A673 (cell line): Measurements from ENCODE around the gene DMXL1. TPM values are rescaled to one million over a fixed set of nuclear protein-coding genes. Genes with fewer than 3 reads are reported as not detected.

ENCODE experiments used
- BruUV-seq: library from RNA; stranded (reverse); fragments of 400-500 nt; replicated peaks from 2 replicates; lab custom pipeline; 2021; lab: Mats Ljungman, UMichigan
- CTCF ChIA-PET: fragments of 300-600 bp; sonication (Branson Sonifier 250); formaldehyde crosslinking; loops from one replicate; lab custom pipeline; 2022; ENCODE audit warnings: antibody characterized with exemption; lab: Charles Lee
- POLR2A ChIA-PET: fragments of 300-600 bp; sonication (Branson Sonifier 250); formaldehyde crosslinking; loops from one replicate; lab custom pipeline; 2022; ENCODE audit warnings: antibody characterized with exemption; ENCODE audit not compliant: low non-redundant PET; lab: Charles Lee
- DNase-seq: peaks from one replicate; pipeline ENCODE4 v3.0.0-alpha.2; 2015; ENCODE audit warnings: low spot score
- H3K27ac ChIP-seq: fragments of 200-600 bp; sonication (generic); 2 replicates; pipeline ENCODE4 v1.5.1; 2016; ENCODE audit warnings: mixed run types, low read depth, mild to moderate bottlenecking, mixed read lengths, antibody characterized with exemption, low read length; ENCODE audit not compliant: poor library complexity, severe bottlenecking
- H3K27me3 ChIP-seq: fragments of 200-600 bp; sonication (generic); replicated peaks from 2 replicates; pipeline ENCODE4 v1.6.1; 2017; ENCODE audit warnings: mixed run types, low read depth, mild to moderate bottlenecking, mixed read lengths, antibody characterized with exemption, low read length; ENCODE audit not compliant: insufficient read depth, poor library complexity
- H3K36me3 ChIP-seq: fragments of 200-600 bp; sonication (generic); 2 replicates; pipeline ENCODE4 v1.6.1; 2016; ENCODE audit warnings: mixed run types, mild to moderate bottlenecking, mixed read lengths, antibody characterized with exemption, low read length; ENCODE audit not compliant: insufficient read depth, poor library complexity, severe bottlenecking
- H3K4me1 ChIP-seq: fragments of 200-600 bp; sonication (generic); 2 replicates; pipeline ENCODE4 v1.6.1; 2017; ENCODE audit warnings: mixed run types, mild to moderate bottlenecking, mixed read lengths, antibody characterized with exemption, low read length; ENCODE audit not compliant: insufficient read depth, poor library complexity, severe bottlenecking
- H3K4me3 ChIP-seq: fragments of 200-600 bp; sonication (generic); 2 replicates; pipeline ENCODE4 v1.5.1; 2016; ENCODE audit warnings: low read depth, mixed run types, mild to moderate bottlenecking, mixed read lengths, low read length; ENCODE audit not compliant: poor library complexity, severe bottlenecking
- H3K9me3 ChIP-seq: fragments of 200-600 bp; sonication (generic); 2 replicates; pipeline ENCODE4 v1.6.1; 2016; ENCODE audit warnings: mixed run types, low read depth, mild to moderate bottlenecking, mixed read lengths, antibody characterized with exemption, low read length; ENCODE audit not compliant: poor library complexity, severe bottlenecking
- CTCF ChIP-seq: fragments of 300-800, 200-600 bp; sonication (generic); conservative IDR thresholded peaks from 2 replicates; pipeline ENCODE4 v1.5.1; 2017; ENCODE audit warnings: low read depth, mild to moderate bottlenecking, antibody characterized with exemption, low read length, moderate library complexity, mixed read lengths
- EZH2 ChIP-seq: fragments of 200-600 bp; sonication (generic); IDR thresholded peaks from 2 replicates; pipeline ENCODE4 v1.6.1; 2017; ENCODE audit warnings: borderline replicate concordance, low read depth, mild to moderate bottlenecking, mixed read lengths, antibody characterized with exemption, low read length; ENCODE audit not compliant: poor library complexity, severe bottlenecking
- intact Hi-C: fragments of 100-400 bp; cut with micrococcal nuclease; formaldehyde crosslinking; loops from one replicate; pipeline ENCODE4 v1.10.0; 2022; ENCODE audit not compliant: unreplicated experiment
- total RNA-seq: library from RNA; stranded (reverse); gene quantifications from 2 replicates; pipeline ENCODE4 v1.2.3, GENCODE V29; 2021

Gene DMXL1
- total RNA-seq, 1 experiment from 2014 or later, result 30.9 TPM

DNA sequence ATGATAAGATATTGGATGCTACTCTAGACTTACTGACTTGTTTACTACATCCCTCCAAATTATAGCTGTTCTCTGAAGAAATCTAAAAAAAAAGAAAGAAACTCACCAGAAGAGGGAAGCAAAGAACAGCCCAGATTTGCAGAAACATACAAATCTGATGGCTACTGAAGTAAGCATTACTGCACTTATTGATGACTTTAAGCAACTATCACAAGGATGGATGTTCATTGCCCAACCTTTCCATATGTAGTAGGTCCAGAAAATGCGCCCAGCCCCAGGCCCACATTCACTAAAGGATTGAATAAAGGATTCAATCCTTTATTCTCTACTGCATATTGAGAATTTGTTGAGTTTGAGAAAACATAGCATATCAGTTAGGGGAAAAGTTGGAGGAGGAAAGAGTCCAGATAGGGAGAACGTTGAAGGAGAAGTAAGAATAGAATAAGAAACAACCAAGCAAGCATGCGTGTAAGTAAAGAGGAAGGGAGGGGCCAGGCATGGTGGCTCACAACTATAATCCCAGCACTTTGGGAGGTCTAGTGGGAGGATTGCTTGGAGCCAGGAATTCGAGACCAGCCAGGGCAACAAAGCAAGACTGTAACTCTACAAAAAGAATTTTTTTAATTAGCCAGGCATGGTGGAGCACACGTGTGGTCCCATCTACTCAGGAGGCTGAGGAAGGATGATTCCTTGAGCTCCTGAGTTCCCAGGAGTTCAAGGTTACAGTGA, 48.7 kb upstream of the DMXL1 start:
- BruUV-seq, result no TSS peak
- POLR2A ChIA-PET, result no interaction called here
- no peak overlapping the region for H3K27ac ChIP-seq
- no peaks in the 10 kb centered on the region for H3K36me3 ChIP-seq
- DNase-seq, result peak; percentile 58
- intact Hi-C loops, result loop anchor here (1.0 to 10.0 kb wide), 3 partner anchors 233 to 389 kb away; no protein-coding TSS in a partner anchor
- no peaks in the 10 kb centered on the region for H3K27me3 ChIP-seq
- CTCF ChIA-PET, result interaction anchor here (0.6 to 1.6 kb wide), 5 partner anchors 215 to 1652 kb away, joined by 3 to 8 read pairs (median 4); no protein-coding TSS in a partner anchor
- TF ChIP-seq EZH2 (no peak), CTCF (peak; percentile 64)
- no peak overlapping the region for H3K4me3 ChIP-seq
- H3K4me1 ChIP-seq, result no peaks in the 10 kb centered on the region
- no peaks in the 10 kb centered on the region for H3K9me3 ChIP-seq

- Histone ChIP-seq H3K36me3 (no peaks in the 10 kb centered on the region), H3K4me3 (no peak overlapping the region), H3K27ac (no peak overlapping the region), H3K9me3 (no peaks in the 10 kb centered on the region), H3K27me3 (no peaks in the 10 kb centered on the region), H3K4me1 (no peaks in the 10 kb centered on the region)
- BruUV-seq, result no TSS peak
- ChIA-PET POLR2A (no interaction called here), CTCF (interaction anchor here (0.7 to 1.6 kb wide), 2 partner anchors 312 to 1651 kb away, joined by 4 to 8 read pairs; no protein-coding TSS in a partner anchor)
- DNase-seq, result no peak
- TF ChIP-seq EZH2 (no peak), CTCF (no peak)
- intact Hi-C loops, result loop anchor here (1.0 to 10.0 kb wide), 3 partner anchors 232 to 389 kb away; no protein-coding TSS in a partner anchor
Measured at GRCh38 chr5:119022773-119023172, 48.1 kb upstream of the DMXL1 start.

- intact Hi-C loops, result loop anchor here (10.0 kb wide), 1 partner anchor 226 kb away; no protein-coding TSS in a partner anchor
- Histone ChIP-seq H3K9me3 (no peaks in the 10 kb centered on the region), H3K27me3 (no peaks in the 10 kb centered on the region), H3K27ac (no peak overlapping the region), H3K36me3 (no peaks in the 10 kb centered on the region), H3K4me3 (no peak overlapping the region), H3K4me1 (peaks cover 22% of the 10 kb centered on the region)
- TF ChIP-seq EZH2, result no peak
- TF ChIP-seq CTCF, result no peak
- POLR2A ChIA-PET, result no interaction called here
- CTCF ChIA-PET, result interaction anchor here (0.6 kb wide), 1 partner anchor 386 kb away, joined by 3 read pairs; no protein-coding TSS in a partner anchor
- BruUV-seq, result no TSS peak
- peak; percentile 30 for DNase-seq
Measured at GRCh38 chr5:119028575-119028974, 42.3 kb upstream of the DMXL1 start.
